Naive B cell (primary cell): ENCODE measurements around the gene HOXB3. TPM values are rescaled to one million over a fixed set of nuclear protein-coding genes. Genes with fewer than 3 reads are reported as not detected.
A peak's percentile ranks its signal among the peaks of the same experiment; 100 is the strongest.

Source experiments
- ATAC-seq, 2 donors: fragments of 150-1000 bp; cut with Tn5 transposase; 2 replicates each; pipeline ENCODE4 v1.10.0; 2021; ENCODE audit warnings: low read depth in 2 of 2, mild to moderate bottlenecking in 2 of 2, moderate library complexity in 2 of 2
- DNase-seq: peaks from one replicate; pipeline ENCODE4 v3.0.0; 2022
- H3K27ac Mint-ChIP-seq, 6 donors: one replicate each; pipeline ENCODE4 v1.8.0; 2020 to 2022; ENCODE audit warnings: mild to moderate bottlenecking in 6 of 6, mixed read lengths in 6 of 6, moderate library complexity in 5 of 6, inconsistent platforms in 2 of 6
- H3K27me3 Mint-ChIP-seq, 3 donors: one replicate each; pipeline ENCODE4 v1.8.0; 2021 to 2022; ENCODE audit warnings: mixed read lengths in 3 of 3, mild to moderate bottlenecking in 1 of 3
- H3K36me3 Mint-ChIP-seq, 2 donors: one replicate each; pipeline ENCODE4 v1.8.0; 2020 to 2022; ENCODE audit warnings: mixed read lengths in 2 of 2, inconsistent platforms in 1 of 2, mild to moderate bottlenecking in 1 of 2
- H3K4me1 Mint-ChIP-seq, 3 donors: one replicate each; pipeline ENCODE4 v1.8.0; 2020 to 2022; ENCODE audit warnings: mixed read lengths in 3 of 3, inconsistent platforms in 1 of 3, mild to moderate bottlenecking in 1 of 3, moderate library complexity in 1 of 3
- H3K4me3 Mint-ChIP-seq, 8 donors: one replicate each; pipeline ENCODE4 v1.8.0; 2020 to 2022; ENCODE audit warnings: mild to moderate bottlenecking in 8 of 8, mixed read lengths in 8 of 8, moderate library complexity in 8 of 8, inconsistent platforms in 2 of 8
- H3K9me3 Mint-ChIP-seq, 7 donors: one replicate each; pipeline ENCODE4 v1.8.0; 2020 to 2022; ENCODE audit warnings: mixed read lengths in 7 of 7, mild to moderate bottlenecking in 5 of 7, inconsistent platforms in 2 of 7, moderate library complexity in 1 of 7
- polyA plus RNA-seq, 6 donors: library from polyadenylated mRNA; unstranded; fragments of 300-500 nt; fragmentation: Illumina TruSeq; gene quantifications; one replicate each; pipeline ENCODE4 v1.2.3, GENCODE V29; 2021; ENCODE audit warnings: low read depth in 6 of 6

Gene HOXB3
- polyA plus RNA-seq, 6 donors from 2014 or later: 0.05 TPM; not detected in 5

DNA sequence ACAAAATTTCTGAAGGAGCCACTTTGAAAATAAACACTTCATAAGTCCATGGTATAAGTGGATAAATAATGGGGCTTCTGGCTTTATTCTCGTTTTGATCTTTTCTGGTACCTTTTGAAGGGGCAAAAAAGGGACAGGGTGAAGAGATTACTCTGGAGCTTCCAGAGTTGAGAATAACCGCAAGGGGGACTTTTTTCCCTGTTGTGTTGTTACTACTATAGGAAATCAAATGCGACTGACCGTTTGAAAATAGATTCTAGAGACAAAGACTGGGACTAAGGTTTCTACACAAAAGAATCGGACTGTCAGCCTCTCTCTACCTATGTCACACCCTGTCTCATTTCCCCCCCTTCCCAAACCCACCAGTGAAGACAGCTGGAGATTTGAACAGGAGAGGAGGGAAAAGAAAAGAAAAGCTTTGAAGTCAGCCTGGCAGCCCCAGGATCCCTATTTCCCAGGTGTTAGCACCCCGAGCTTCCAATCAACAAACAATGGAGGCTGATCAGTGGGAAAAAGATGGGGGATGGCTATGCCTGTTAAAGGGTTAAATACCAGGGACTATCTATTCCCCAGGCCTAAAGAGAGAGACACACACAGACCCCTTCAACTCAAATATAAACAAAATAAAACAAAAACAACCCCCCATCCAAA is 20.2 kb downstream of the HOXB3 start:
- H3K27me3 Mint-ChIP-seq: peaks cover 24 to 33% (median 33%) of the 10 kb centered on the region in 3 donors
- no peak overlapping the region for H3K27ac Mint-ChIP-seq
- H3K4me3 Mint-ChIP-seq: no peak overlapping the region
- DNase-seq: no peak
- no peaks in the 10 kb centered on the region for H3K9me3 Mint-ChIP-seq
- no peak for ATAC-seq
- H3K36me3 Mint-ChIP-seq: no peaks in the 10 kb centered on the region
- peaks cover 4 to 17% (median 11%) of the 10 kb centered on the region in 3 donors for H3K4me1 Mint-ChIP-seq

DNA sequence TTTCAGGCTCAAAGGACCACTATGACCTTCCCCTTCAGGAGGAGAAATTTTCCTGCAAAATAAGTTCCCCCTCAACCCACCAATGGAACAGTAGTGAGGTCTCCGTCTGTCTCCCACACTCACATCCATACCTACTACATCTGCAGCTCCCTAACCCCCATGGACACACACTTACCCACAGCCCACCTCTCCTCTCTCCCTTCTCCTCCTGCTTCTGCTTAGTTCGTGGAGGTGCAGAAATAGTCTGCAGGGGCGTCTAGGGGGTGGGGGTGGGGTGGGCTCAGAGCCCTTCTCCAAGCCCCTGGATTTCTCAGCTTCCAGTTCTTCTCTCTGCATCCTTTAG is 20.8 kb downstream of the HOXB3 start:
- no peaks in the 10 kb centered on the region for H3K36me3 Mint-ChIP-seq
- H3K4me3 Mint-ChIP-seq: no peak overlapping the region
- ATAC-seq: no peak
- H3K4me1 Mint-ChIP-seq: peaks cover 4 to 17% (median 11%) of the 10 kb centered on the region in 3 donors
- no peak for DNase-seq
- H3K27ac Mint-ChIP-seq: no peak overlapping the region
- H3K27me3 Mint-ChIP-seq: peaks cover 21 to 29% (median 28%) of the 10 kb centered on the region in 3 donors
- no peaks in the 10 kb centered on the region for H3K9me3 Mint-ChIP-seq

DNA sequence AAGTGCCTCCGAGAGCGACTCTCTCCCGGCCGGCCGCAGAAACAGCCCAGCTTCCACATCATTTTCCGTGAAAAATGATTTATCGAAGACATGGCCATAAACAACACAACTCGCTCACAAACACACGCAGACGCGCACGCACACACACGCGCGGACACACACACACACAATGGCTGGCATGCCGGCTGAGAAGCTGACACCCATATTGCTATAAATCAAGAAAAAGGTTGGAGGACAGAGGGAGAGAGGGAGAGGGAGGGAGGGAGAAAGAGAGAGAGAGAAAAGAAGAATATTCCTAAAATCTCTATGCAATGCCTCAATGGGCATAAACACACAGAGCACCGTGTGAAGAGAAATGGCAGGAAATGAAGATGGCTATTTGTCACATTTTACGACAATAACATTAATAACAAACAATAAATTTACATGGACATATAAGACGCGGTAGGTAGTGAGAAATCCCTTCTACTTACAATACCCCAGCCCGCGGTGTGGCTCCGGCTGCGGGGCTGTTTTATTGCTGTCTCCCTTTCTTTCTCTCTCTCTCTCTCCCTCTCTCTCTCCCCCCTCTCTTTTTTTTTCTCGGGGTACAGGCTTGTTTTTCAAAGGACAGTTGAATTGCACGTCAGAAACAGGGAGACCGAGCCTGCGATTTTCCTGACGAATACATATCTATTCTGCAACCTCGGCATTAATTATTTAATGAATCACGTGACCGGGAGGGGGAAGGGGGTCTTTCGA is 21.4 kb downstream of the HOXB3 start:
- Mint-ChIP-seq H3K27ac (peak overlapping the region in 1 of 6 donors; percentile 4), H3K4me3 (peak overlapping the region in 4 of 8 donors; percentile 36 to 68 (median 46)), H3K27me3 (peaks cover 19 to 26% (median 26%) of the 10 kb centered on the region in 3 donors), H3K36me3 (no peaks in the 10 kb centered on the region), H3K9me3 (no peaks in the 10 kb centered on the region), H3K4me1 (peaks cover 4 to 17% (median 11%) of the 10 kb centered on the region in 3 donors)
- no peak for DNase-seq
- ATAC-seq: no peak

DNA sequence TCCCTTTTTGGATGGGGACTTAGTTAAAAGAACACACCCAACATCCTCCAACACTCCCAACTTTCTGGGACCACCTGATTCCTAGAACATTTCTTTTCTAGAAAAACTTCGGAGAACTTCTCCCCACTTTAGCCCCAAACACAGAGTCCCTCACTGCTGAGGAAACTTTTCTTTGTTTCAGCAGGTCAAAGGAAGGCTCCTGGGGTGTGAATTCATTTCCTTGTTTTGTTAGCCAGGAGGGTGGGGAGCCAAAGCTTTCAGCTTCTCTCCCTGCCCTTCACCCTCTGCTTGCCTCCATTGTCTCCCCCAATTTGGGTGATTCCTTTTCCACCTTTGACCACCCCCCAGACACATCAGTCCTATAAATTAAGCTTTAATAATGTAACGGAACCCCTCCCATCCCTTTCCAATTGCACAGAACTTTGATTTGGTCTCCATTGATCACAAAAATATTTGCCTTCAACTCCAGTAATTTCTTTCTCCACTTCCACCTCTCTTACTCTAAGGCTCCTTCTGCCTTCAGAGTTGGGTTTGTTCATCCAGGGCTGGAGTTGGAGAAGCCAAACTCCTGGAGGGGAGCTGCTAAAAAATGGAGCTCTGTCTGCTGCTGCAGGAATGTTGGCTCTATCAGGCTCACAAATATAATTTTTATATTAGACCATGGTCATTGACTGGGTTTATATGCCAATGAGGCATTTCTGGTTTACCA is 22.2 kb downstream of the HOXB3 start:
- H3K27me3 Mint-ChIP-seq: peaks cover 12 to 27% (median 26%) of the 10 kb centered on the region in 3 donors
- H3K4me3 Mint-ChIP-seq: peak overlapping the region in 1 of 8 donors; percentile 68

DNA sequence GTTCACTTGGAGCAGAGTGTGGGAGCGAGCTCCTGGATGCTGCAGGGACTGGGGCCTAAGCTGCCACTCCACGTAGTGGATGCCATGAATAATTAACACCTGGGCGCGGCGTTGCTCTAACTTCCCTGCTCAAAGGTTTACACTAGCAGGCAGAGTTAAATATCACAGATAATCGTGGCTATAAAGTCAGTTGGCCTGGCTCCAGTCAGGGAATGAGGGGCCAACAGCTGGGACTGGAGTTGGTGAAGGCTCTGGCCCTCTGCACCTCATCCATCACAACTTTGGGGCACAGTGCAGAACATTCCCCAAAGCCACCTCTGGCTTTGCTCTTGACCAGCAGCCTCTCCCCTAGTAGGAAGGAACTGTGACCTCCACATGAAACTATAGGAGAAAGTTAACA is 22.8 kb downstream of the HOXB3 start:
- H3K27me3 Mint-ChIP-seq: peaks cover 12 to 28% (median 26%) of the 10 kb centered on the region in 3 donors
- H3K27ac Mint-ChIP-seq: no peak overlapping the region
- peaks cover 4 to 11% (median 11%) of the 10 kb centered on the region in 3 donors for H3K4me1 Mint-ChIP-seq
- H3K4me3 Mint-ChIP-seq: no peak overlapping the region
- ATAC-seq (no peak), DNase-seq (no peak)
- H3K36me3 Mint-ChIP-seq: no peaks in the 10 kb centered on the region
- H3K9me3 Mint-ChIP-seq: no peaks in the 10 kb centered on the region

More for the DNA sequence above, 22.2 kb downstream of the HOXB3 start:
- ATAC-seq: no peak
- Mint-ChIP-seq H3K4me1 (peaks cover 4 to 11% (median 11%) of the 10 kb centered on the region in 3 donors), H3K36me3 (no peaks in the 10 kb centered on the region), H3K9me3 (no peaks in the 10 kb centered on the region), H3K27ac (no peak overlapping the region)
- no peak for DNase-seq

DNA sequence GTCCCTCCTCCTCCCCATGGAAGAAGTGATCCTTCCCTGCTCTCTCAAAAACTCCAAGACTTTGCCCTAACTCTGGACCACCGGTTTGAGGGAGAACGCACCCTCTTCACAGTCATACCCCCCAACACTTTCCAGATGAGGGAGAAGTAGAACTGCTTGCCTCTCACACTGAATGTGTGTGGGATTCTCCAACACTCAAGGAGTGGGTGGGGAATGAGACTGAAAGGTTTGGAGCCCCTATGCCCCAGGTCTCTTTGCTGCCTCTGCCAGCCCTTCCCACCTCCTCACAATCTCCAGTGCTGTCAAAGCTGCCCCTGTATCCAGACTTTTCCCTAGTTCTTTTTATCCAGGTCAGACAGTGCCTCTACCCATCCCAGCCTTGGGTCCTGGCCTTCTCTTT is 23.3 kb downstream of the HOXB3 start:
- H3K9me3 Mint-ChIP-seq: no peaks in the 10 kb centered on the region
- DNase-seq: no peak
- no peak overlapping the region for H3K27ac Mint-ChIP-seq
- peaks cover 11 to 26% (median 25%) of the 10 kb centered on the region in 3 donors for H3K27me3 Mint-ChIP-seq
- H3K36me3 Mint-ChIP-seq: no peaks in the 10 kb centered on the region
- ATAC-seq: no peak
- H3K4me1 Mint-ChIP-seq: peaks cover 4 to 11% (median 11%) of the 10 kb centered on the region in 3 donors
- H3K4me3 Mint-ChIP-seq: no peak overlapping the region

DNA sequence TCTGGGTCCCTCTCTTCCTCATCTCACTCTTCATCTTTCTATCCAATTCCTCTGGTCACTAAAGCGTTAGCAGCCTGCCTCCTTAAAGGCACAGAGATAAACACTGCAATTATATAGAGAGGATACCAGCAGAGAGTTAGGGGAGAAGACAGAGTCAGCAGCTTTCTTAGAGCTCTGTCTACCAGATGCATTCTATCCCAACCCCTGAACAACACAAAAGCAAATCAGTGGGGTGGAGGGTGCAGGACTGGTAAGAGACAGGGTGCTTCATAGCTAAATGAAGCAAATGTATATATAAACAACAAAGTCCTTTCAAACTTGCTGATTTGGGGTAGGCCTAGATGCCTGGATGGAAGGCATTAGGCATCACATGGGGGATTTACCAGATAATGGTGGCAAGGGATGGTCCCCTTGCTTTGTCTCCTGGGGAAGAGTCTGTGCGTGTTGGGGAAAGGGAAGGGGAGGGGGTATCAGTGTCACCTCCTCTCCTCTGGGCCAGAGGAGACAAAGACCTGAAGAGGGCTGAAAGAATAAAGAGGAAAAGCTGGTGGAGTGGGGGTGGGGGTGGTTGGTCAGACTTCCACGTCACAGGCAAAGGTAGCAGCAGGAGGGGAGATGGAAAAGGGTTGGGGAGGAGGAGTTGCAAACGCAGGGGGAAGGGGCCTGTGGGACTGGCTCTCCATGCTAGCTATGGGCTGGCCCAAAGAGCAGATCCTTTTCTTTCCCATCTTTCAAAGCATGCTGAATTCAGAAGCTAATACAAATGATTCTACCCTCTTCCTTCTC is 23.9 kb downstream of the HOXB3 start:
- DNase-seq (no peak), ATAC-seq (no peak)
- Mint-ChIP-seq H3K36me3 (no peaks in the 10 kb centered on the region), H3K27ac (no peak overlapping the region), H3K27me3 (peaks cover 11 to 27% (median 26%) of the 10 kb centered on the region in 3 donors), H3K4me3 (no peak overlapping the region), H3K4me1 (peaks cover 4 to 11% (median 11%) of the 10 kb centered on the region in 3 donors), H3K9me3 (no peaks in the 10 kb centered on the region)

DNA sequence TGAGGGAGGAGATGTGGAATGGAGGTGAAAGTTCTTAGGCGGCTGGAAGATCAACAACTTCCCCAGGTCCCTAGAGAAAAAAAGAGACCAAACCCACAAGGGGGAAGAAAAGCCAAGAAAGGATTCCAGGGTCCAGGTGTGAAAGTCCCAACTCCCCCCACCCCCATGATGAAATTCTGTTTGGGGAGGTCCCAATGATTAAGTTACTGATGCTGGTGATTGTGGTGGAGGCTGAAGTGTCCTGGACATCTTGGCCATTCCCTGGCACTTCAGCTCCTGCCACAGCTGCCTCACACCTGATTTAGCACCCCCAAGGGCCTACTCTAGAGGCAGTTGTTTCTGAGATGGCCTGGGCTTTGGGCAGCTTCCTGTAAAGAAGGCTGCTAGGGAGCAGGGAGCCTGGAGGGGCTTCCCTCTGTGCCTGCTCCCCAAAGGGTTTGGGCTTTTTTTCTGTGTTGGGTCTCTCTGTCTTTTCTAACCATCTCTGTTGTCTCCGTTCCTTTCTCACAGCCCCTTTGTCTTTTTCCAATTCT is 25.0 kb downstream of the HOXB3 start:
- no peak overlapping the region for H3K27ac Mint-ChIP-seq
- H3K27me3 Mint-ChIP-seq: peaks cover 11 to 30% (median 30%) of the 10 kb centered on the region in 3 donors
- H3K9me3 Mint-ChIP-seq: no peaks in the 10 kb centered on the region
- H3K4me1 Mint-ChIP-seq: peaks cover 4 to 11% (median 11%) of the 10 kb centered on the region in 3 donors
- ATAC-seq (no peak), DNase-seq (no peak)
- H3K4me3 Mint-ChIP-seq: peak overlapping the region in 2 of 8 donors; percentile 57
- no peaks in the 10 kb centered on the region for H3K36me3 Mint-ChIP-seq

DNA sequence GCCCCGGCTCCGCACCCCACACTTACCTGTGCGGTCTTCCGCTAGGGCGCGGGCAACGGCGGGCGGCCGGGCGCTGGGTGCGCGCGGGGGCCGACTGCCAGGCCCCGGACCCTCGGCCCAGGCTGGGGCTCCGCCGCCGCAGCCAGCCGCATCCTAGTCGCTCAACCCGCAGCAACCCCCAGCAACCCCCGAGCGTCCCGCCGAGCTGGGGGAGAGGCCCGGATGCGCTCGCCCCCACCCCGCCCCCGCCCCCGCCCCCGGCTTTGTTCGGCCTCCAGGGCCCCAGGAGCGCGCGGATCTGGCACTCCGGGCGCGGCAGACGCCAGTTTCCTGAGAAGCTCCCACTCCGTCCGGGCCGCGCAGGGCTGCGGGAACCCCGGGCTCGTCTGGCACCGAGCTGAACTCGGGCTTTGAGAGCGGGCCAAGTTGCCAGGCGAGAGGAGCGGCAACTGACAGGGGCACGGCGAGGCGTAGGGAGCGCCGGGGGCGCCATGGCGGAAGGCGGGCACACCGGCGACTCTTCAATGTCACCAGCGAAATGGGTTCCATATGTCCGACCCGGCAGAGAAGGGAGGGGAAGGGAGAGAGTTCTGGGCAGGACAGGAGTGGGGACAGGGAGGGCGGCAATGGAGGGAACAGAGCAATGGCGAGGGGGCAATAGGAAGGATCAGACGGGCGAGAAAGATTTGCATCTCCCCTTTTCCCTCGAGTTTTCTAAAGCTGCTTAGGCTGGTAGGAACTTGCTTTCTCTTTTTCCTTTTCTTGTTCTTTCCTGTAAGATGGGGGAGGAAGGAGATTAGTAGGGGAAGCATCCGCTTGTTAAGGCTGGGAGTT is 25.6 kb downstream of the HOXB3 start:
- peaks cover 4 to 11% (median 11%) of the 10 kb centered on the region in 3 donors for H3K4me1 Mint-ChIP-seq
- H3K27ac Mint-ChIP-seq: no peak overlapping the region
- H3K36me3 Mint-ChIP-seq: no peaks in the 10 kb centered on the region
- H3K4me3 Mint-ChIP-seq: peak overlapping the region in 2 of 8 donors; percentile 57
- DNase-seq (no peak), ATAC-seq (no peak)
- no peaks in the 10 kb centered on the region for H3K9me3 Mint-ChIP-seq
- peaks cover 13 to 37% (median 36%) of the 10 kb centered on the region in 3 donors for H3K27me3 Mint-ChIP-seq

DNA sequence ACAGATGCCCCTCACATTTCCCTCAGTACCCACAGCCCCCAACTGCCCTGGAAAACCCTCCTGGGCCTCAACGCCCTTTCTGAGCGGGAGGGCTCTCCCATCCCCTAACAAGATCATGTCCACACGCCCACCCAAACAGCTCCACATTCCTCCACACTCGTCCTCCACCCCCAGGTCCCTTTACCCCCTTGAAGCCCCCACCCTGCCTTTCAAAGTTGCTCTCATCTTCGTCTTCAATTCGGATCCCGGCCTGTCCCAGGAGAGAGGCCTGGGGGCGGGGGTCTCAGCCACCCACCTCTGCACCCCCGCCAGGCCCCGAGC is 26.2 kb downstream of the HOXB3 start:
- Mint-ChIP-seq H3K4me3 (peak overlapping the region in 3 of 8 donors; percentile 2 to 50 (median 32)), H3K36me3 (no peaks in the 10 kb centered on the region), H3K9me3 (no peaks in the 10 kb centered on the region)

DNA sequence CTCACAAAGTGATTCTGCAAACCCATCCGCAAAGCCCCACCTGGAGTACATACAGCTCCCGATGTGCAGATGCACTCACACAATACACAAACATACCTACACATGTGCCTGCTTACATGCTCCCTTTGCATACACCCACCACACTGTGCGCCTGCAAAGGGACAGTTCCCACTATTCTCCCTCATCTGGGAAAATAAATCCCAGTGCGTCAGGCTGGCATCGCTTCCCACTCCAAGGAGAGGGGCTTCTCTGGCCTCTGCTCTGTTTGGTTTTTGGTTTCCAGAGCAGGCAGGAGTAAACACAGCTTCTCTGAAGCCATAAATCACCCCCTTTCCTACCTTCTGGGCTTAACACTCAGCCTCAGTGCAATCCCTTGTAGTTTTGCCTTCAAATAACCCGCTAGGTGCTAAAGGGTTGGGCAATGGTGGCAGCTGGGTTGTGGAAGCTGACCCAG is 26.6 kb downstream of the HOXB3 start:
- peak overlapping the region in 3 of 8 donors; percentile 2 to 77 (median 32) for H3K4me3 Mint-ChIP-seq
- ATAC-seq (no peak), DNase-seq (no peak)
- H3K27ac Mint-ChIP-seq: no peak overlapping the region
- peaks cover 23 to 47% (median 46%) of the 10 kb centered on the region in 3 donors for H3K27me3 Mint-ChIP-seq
- peaks cover 1 to 3% (median 3%) of the 10 kb centered on the region in 3 donors for H3K4me1 Mint-ChIP-seq
- no peaks in the 10 kb centered on the region for H3K9me3 Mint-ChIP-seq
- no peaks in the 10 kb centered on the region for H3K36me3 Mint-ChIP-seq

More for the DNA sequence above, 26.2 kb downstream of the HOXB3 start:
- no peak overlapping the region for H3K27ac Mint-ChIP-seq
- DNase-seq (no peak), ATAC-seq (no peak)
- peaks cover 4 to 7% (median 7%) of the 10 kb centered on the region in 3 donors for H3K4me1 Mint-ChIP-seq
- peaks cover 19 to 43% (median 42%) of the 10 kb centered on the region in 3 donors for H3K27me3 Mint-ChIP-seq

DNA sequence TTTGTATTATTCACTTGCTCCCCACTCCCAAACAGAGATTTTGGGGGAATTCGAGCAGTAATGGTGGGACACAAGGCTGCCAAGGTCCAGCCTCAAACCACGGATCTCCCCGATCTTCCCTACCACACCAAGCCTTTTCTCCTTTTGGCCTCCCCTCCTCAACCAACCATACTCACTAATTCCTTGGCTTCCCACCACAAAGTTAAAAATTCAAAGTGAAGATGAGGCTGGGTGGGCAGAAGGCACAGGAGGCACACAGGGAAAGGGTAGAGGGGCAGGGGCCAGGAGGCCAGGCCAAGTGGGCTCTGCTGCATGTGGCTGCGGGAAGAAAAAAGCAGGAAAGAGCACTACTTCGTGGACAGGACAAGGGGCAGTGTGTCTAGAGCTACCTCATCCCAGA is 27.1 kb downstream of the HOXB3 start:
- no peak for DNase-seq
- no peak overlapping the region for H3K27ac Mint-ChIP-seq
- H3K4me1 Mint-ChIP-seq: no peaks in the 10 kb centered on the region
- no peaks in the 10 kb centered on the region for H3K36me3 Mint-ChIP-seq
- peaks cover 28 to 52% (median 51%) of the 10 kb centered on the region in 3 donors for H3K27me3 Mint-ChIP-seq
- H3K4me3 Mint-ChIP-seq: no peak overlapping the region
- no peaks in the 10 kb centered on the region for H3K9me3 Mint-ChIP-seq
- ATAC-seq: no peak
